ENCODE measurements around the gene CUEDC1. TPM values are rescaled to one million over a fixed set of nuclear protein-coding genes. Genes with fewer than 3 reads are reported as not detected.
A peak's percentile ranks its signal among the peaks of the same experiment; 100 is the strongest.

CUEDC1 gene
- total RNA-seq, 1 experiment from 2014 or later: 53.5 TPM

GRCh38 chr17:57941384-57942370, 13.5 kb downstream of the CUEDC1 start:
- TF ChIP-seq EZH2 (IDR thresholded peaks at IDR 0.05; ENCODE audit: borderline replicate concordance, low read depth, low read length, poor library complexity, severe bottlenecking): no peak
- TF ChIP-seq, protein P1, sequence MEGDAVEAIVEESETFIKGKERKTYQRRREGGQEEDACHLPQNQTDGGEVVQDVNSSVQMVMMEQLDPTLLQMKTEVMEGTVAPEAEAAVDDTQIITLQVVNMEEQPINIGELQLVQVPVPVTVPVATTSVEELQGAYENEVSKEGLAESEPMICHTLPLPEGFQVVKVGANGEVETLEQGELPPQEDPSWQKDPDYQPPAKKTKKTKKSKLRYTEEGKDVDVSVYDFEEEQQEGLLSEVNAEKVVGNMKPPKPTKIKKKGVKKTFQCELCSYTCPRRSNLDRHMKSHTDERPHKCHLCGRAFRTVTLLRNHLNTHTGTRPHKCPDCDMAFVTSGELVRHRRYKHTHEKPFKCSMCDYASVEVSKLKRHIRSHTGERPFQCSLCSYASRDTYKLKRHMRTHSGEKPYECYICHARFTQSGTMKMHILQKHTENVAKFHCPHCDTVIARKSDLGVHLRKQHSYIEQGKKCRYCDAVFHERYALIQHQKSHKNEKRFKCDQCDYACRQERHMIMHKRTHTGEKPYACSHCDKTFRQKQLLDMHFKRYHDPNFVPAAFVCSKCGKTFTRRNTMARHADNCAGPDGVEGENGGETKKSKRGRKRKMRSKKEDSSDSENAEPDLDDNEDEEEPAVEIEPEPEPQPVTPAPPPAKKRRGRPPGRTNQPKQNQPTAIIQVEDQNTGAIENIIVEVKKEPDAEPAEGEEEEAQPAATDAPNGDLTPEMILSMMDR (conservative IDR thresholded peaks at IDR 0.05; ENCODE audit: low read depth, low read length): no peak
- no TSS peak for BruUV-seq (replicated peaks)
- no peak for DNase-seq (ENCODE audit: low spot score)
- no peaks in the 10 kb centered on the region for H3K9me3 ChIP-seq (ENCODE audit: low read depth, low read length, poor library complexity, severe bottlenecking)
- no peaks in the 10 kb centered on the region for H3K36me3 ChIP-seq (ENCODE audit: insufficient read depth, low read length, poor library complexity, severe bottlenecking)
- H3K27ac ChIP-seq (ENCODE audit: low read depth, low read length, poor library complexity, severe bottlenecking): peak overlapping the region; percentile 67
- peaks cover 64% of the 10 kb centered on the region for H3K4me1 ChIP-seq (ENCODE audit: insufficient read depth, low read length, poor library complexity, severe bottlenecking)
- ChIA-PET POLR2A (ENCODE audit: low non-redundant PET) (no interaction called here), CTCF (no interaction called here)
- intact Hi-C loops (cut with micrococcal nuclease; ENCODE audit: unreplicated experiment): no loop called here
- no peaks in the 10 kb centered on the region for H3K27me3 ChIP-seq (replicated peaks; ENCODE audit: insufficient read depth, low read depth, low read length, poor library complexity)
- no peak overlapping the region for H3K4me3 ChIP-seq (ENCODE audit: low read depth, low read length, poor library complexity, severe bottlenecking)

GRCh38 chr17:57940653-57941329, 14.4 kb downstream of the CUEDC1 start:
- Histone ChIP-seq H3K27ac (ENCODE audit: low read depth, low read length, poor library complexity, severe bottlenecking) (peak overlapping the region; percentile 67), H3K4me3 (ENCODE audit: low read depth, low read length, poor library complexity, severe bottlenecking) (no peak overlapping the region), H3K9me3 (ENCODE audit: low read depth, low read length, poor library complexity, severe bottlenecking) (no peaks in the 10 kb centered on the region), H3K4me1 (ENCODE audit: insufficient read depth, low read length, poor library complexity, severe bottlenecking) (peaks cover 64% of the 10 kb centered on the region), H3K36me3 (ENCODE audit: insufficient read depth, low read length, poor library complexity, severe bottlenecking) (no peaks in the 10 kb centered on the region), H3K27me3 (replicated peaks; ENCODE audit: insufficient read depth, low read depth, low read length, poor library complexity) (no peaks in the 10 kb centered on the region)
- CTCF ChIA-PET: no interaction called here
- POLR2A ChIA-PET (ENCODE audit: low non-redundant PET): no interaction called here
- TF ChIP-seq, protein P1 (conservative IDR thresholded peaks at IDR 0.05; ENCODE audit: low read depth, low read length): no peak
- TF ChIP-seq EZH2 (IDR thresholded peaks at IDR 0.05; ENCODE audit: borderline replicate concordance, low read depth, low read length, poor library complexity, severe bottlenecking): no peak
- intact Hi-C loops (cut with micrococcal nuclease; ENCODE audit: unreplicated experiment): no loop called here
- DNase-seq (ENCODE audit: low spot score): no peak
- BruUV-seq (replicated peaks): no TSS peak

GRCh38 chr17:57940231-57940630, 15.0 kb downstream of the CUEDC1 start:
- Histone ChIP-seq H3K27me3 (replicated peaks; ENCODE audit: insufficient read depth, low read depth, low read length, poor library complexity) (no peaks in the 10 kb centered on the region), H3K36me3 (ENCODE audit: insufficient read depth, low read length, poor library complexity, severe bottlenecking) (no peaks in the 10 kb centered on the region), H3K4me1 (ENCODE audit: insufficient read depth, low read length, poor library complexity, severe bottlenecking) (peaks cover 66% of the 10 kb centered on the region), H3K4me3 (ENCODE audit: low read depth, low read length, poor library complexity, severe bottlenecking) (no peak overlapping the region), H3K9me3 (ENCODE audit: low read depth, low read length, poor library complexity, severe bottlenecking) (no peaks in the 10 kb centered on the region), H3K27ac (ENCODE audit: low read depth, low read length, poor library complexity, severe bottlenecking) (peak overlapping the region; percentile 67)
- no TSS peak for BruUV-seq (replicated peaks)
- ChIA-PET POLR2A (ENCODE audit: low non-redundant PET) (interaction anchor here (0.7 kb wide), 1 partner anchor 9 kb away, joined by 5 read pairs; no protein-coding TSS in a partner anchor), CTCF (no interaction called here)
- TF ChIP-seq, protein P1 (conservative IDR thresholded peaks at IDR 0.05; ENCODE audit: low read depth, low read length): no peak
- TF ChIP-seq EZH2 (IDR thresholded peaks at IDR 0.05; ENCODE audit: borderline replicate concordance, low read depth, low read length, poor library complexity, severe bottlenecking): no peak
- intact Hi-C loops (cut with micrococcal nuclease; ENCODE audit: unreplicated experiment): no loop called here
- no peak for DNase-seq (ENCODE audit: low spot score)
